ENCODE results near the gene PREX1.
"Not testable (repeated sequence)": the region's sequence is repeated elsewhere in the genome, so short reads cannot be mapped to it uniquely, and the experiment has no call there.

Gene PREX1

DNA sequence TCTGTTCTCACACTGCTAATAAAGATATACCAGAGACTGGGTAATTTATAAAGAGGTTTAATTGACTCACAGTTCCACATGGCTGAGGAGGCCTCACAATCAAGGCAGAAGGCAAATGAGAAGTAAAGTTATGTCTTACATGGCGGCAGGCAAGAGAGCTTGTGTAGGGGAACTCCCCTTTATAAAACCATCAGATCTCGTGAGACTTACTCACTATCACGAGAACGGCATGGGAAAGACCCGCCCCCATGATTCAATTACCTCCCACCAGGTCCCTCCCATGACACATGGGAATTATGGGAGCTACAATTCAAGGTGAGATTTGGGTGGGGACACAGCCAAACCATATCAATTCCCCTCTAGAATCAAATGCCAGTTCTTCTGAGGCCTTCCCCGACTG is 71.0 kb downstream of the PREX1 start:
- DNase-seq (ENCODE audit: low spot score); H3K9me3 Mint-ChIP-seq; H3K27me3 Mint-ChIP-seq (ENCODE audit: low read depth); H3K4me3 Mint-ChIP-seq: not testable (repeated sequence)
- H3K4me1 Mint-ChIP-seq (ENCODE audit: low read depth) = peaks cover 56% of the 10 kb centered on the region
- H3K27ac Mint-ChIP-seq = peak overlapping the region; percentile 38
- H3K36me3 Mint-ChIP-seq (ENCODE audit: low read depth) = peaks cover 54% of the 10 kb centered on the region

DNA sequence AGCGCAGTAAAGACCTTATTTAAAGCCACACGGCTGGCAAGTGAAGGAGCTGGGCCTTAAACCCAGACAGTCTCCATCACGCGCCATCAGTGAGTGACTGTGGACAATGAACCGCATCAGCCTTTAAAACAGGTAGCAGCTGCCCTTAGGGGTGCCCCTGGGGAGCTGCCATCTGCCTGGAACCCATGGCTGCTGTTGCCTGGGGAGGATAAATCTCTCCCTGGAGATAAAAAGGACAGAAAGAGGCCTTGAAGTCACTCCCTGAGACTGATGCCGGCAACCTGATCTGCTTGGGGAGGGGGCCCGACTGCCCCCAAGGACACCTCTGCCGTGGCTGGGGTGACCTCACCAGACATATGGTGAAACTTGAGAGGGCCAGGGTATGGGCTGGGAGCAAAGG is 73.5 kb downstream of the PREX1 start:
- H3K27ac Mint-ChIP-seq = no peak overlapping the region
- H3K4me1 Mint-ChIP-seq (ENCODE audit: low read depth) = peaks cover 49% of the 10 kb centered on the region
- no peak for DNase-seq (ENCODE audit: low spot score)
- H3K36me3 Mint-ChIP-seq (ENCODE audit: low read depth) = peaks cover 54% of the 10 kb centered on the region
- peaks cover 8% of the 10 kb centered on the region for H3K9me3 Mint-ChIP-seq
- H3K4me3 Mint-ChIP-seq = no peak overlapping the region
- H3K27me3 Mint-ChIP-seq (ENCODE audit: low read depth) = no peaks in the 10 kb centered on the region

DNA sequence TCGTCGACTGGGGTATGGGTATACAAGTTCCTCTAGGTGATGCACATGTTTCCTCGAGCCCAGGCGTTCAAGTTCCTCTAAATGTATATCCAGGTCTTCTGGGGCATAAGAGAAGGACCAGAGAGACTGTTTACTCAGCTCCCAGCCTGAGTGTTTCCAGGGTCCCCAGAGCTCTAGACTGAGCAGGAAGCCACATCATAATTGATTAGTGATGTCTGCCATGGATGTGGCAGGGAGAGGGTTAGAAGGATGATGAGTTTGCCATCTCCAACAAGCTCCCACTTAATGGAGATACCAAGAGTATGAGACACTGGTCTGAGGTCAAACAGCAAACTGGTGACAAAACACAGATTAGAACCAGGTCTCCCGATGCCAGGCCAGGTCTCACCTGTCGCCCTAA is 74.8 kb downstream of the PREX1 start:
- Mint-ChIP-seq H3K4me1 (ENCODE audit: low read depth) (peaks cover 50% of the 10 kb centered on the region), H3K4me3 (no peak overlapping the region), H3K27ac (peak overlapping the region; percentile 4), H3K27me3 (ENCODE audit: low read depth) (no peaks in the 10 kb centered on the region), H3K9me3 (peaks cover 8% of the 10 kb centered on the region), H3K36me3 (ENCODE audit: low read depth) (peaks cover 49% of the 10 kb centered on the region)
- no peak for DNase-seq (ENCODE audit: low spot score)

DNA sequence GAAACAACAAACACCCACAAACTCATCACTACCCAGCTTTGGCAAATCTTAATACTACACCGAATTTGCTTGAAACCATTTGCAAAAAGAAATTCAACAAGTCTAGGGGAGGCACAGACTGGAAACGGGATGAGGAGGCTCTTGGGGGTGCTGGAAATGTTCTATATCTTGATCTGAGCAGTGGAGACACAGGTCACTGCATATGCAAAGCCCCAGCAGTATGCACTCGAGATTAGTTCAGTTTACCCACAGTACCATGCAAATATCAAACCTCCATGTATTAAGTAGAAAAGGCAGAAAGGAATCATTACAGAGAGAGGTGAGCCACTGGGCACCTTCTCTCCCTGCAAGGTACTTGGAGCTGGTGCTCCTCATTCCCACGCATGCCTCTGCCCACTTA is 75.9 kb downstream of the PREX1 start:
- Mint-ChIP-seq H3K27me3 (ENCODE audit: low read depth) (no peaks in the 10 kb centered on the region), H3K9me3 (peaks cover 8% of the 10 kb centered on the region)

DNA sequence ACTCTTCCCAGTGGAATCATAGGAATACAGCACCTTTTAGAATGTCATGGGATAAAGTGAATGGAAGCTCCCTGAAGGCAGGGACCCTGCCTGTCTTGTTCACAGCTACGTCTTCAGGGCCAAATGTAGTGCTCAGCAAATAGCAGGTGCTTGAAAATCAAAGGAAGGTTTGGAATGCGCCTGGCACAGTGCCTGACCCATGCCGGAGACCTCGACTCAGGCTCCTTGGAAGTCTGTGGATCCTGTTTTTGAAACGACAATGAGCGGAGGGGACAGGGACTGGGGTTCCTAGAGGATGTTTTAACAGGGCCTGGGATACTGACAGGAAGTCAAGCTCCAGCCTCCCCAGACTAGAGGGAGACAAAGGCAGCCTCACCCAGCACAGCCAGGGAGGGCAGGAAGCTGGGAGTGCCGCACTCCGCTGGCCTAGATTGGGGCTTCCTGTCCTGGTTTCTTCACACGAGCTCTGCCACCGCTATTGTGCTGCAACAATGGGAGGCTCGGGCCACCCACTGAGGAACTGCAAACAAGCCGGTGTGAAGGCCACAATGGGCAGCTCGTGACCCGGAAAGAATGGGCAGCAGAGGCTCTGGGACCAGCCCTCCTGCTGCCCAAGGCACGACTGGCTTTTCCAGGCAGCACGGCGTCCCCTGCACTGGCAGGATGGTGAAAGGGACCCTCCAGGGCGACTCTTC is 76.7 kb downstream of the PREX1 start:
- Mint-ChIP-seq H3K27me3 (ENCODE audit: low read depth) (no peaks in the 10 kb centered on the region), H3K36me3 (ENCODE audit: low read depth) (peaks cover 35% of the 10 kb centered on the region), H3K9me3 (peaks cover 8% of the 10 kb centered on the region), H3K4me3 (peak overlapping the region; percentile 47), H3K4me1 (ENCODE audit: low read depth) (peaks cover 42% of the 10 kb centered on the region), H3K27ac (peak overlapping the region; percentile 47)
- DNase-seq (ENCODE audit: low spot score) = no peak

More for the DNA sequence above, 75.9 kb downstream of the PREX1 start:
- peak overlapping the region; percentile 59 for H3K27ac Mint-ChIP-seq
- peaks cover 44% of the 10 kb centered on the region for H3K4me1 Mint-ChIP-seq (ENCODE audit: low read depth)
- DNase-seq (ENCODE audit: low spot score) = no peak
- H3K4me3 Mint-ChIP-seq = peak overlapping the region; percentile 47
- H3K36me3 Mint-ChIP-seq (ENCODE audit: low read depth) = peaks cover 40% of the 10 kb centered on the region

DNA sequence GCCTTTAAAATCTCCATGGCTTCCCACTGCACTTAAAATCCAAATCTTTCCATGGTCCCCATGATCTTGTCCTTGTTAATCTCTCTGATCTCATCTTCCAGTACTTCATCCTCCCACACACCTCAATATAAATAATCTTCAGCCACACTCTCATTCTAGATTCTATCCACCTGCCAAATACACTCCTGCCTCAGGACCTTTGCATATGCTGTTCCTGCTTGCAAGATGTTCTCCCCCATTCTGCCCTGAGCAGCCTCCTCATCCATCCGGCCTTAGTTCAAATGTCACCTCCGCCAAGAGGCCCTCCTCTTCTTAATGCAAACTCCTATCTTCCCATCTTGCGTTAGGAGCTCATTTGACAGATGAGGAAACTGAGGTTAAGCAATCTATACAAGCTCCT is 77.4 kb downstream of the PREX1 start:
- DNase-seq (ENCODE audit: low spot score) = no peak
- no peaks in the 10 kb centered on the region for H3K27me3 Mint-ChIP-seq (ENCODE audit: low read depth)
- peaks cover 28% of the 10 kb centered on the region for H3K36me3 Mint-ChIP-seq (ENCODE audit: low read depth)
- H3K27ac Mint-ChIP-seq = peak overlapping the region; percentile 7
- no peak overlapping the region for H3K4me3 Mint-ChIP-seq
- peaks cover 5% of the 10 kb centered on the region for H3K9me3 Mint-ChIP-seq
- H3K4me1 Mint-ChIP-seq (ENCODE audit: low read depth) = peaks cover 42% of the 10 kb centered on the region

DNA sequence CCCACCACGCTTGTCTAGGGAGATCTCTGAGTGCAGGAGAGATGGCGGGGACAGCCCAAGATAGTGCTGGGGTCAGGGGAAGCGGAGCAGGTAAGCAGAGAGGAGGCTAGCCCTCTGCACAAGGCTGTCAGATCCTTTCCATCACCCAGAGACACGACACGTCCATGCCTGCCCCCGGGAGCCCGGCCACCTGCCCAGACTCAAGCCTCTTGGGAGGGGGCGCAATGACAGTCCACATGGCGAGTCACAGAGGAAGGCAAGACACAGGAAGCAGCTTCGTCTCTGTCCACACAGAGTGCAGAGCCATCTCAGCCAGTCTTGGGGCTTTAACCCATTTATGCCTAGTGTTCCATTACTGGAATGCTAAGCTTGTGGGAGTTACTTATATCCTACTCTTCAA is 78.4 kb downstream of the PREX1 start:
- H3K4me1 Mint-ChIP-seq (ENCODE audit: low read depth) = peaks cover 42% of the 10 kb centered on the region
- no peak overlapping the region for H3K4me3 Mint-ChIP-seq
- no peaks in the 10 kb centered on the region for H3K27me3 Mint-ChIP-seq (ENCODE audit: low read depth)
- no peak for DNase-seq (ENCODE audit: low spot score)
- H3K9me3 Mint-ChIP-seq = no peaks in the 10 kb centered on the region
- peaks cover 24% of the 10 kb centered on the region for H3K36me3 Mint-ChIP-seq (ENCODE audit: low read depth)
- peak overlapping the region; percentile 43 for H3K27ac Mint-ChIP-seq

DNA sequence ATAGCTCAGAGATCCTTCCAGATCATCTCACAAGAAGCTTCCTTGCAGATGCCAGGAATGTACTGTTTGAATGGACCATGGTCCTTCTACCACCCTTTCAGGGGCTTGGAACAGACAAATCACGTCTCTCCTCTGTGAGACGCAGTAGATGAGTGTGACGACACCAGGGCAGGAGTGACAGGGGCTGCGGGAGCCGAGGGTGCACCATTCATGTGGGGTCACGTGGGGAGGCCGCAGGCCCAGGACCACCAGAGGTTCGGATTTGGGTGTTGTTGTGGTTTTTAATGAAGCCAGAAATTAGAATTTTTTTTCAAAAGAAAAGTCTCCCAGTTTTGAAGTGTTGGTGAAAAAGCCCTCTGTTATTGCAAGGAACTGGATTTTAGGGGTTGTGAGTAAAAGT is 79.2 kb downstream of the PREX1 start:
- Mint-ChIP-seq H3K27ac (peak overlapping the region; percentile 65), H3K36me3 (ENCODE audit: low read depth) (peaks cover 24% of the 10 kb centered on the region), H3K4me3 (no peak overlapping the region), H3K9me3 (no peaks in the 10 kb centered on the region), H3K27me3 (ENCODE audit: low read depth) (no peaks in the 10 kb centered on the region), H3K4me1 (ENCODE audit: low read depth) (peaks cover 38% of the 10 kb centered on the region)
- DNase-seq (ENCODE audit: low spot score) = no peak

DNA sequence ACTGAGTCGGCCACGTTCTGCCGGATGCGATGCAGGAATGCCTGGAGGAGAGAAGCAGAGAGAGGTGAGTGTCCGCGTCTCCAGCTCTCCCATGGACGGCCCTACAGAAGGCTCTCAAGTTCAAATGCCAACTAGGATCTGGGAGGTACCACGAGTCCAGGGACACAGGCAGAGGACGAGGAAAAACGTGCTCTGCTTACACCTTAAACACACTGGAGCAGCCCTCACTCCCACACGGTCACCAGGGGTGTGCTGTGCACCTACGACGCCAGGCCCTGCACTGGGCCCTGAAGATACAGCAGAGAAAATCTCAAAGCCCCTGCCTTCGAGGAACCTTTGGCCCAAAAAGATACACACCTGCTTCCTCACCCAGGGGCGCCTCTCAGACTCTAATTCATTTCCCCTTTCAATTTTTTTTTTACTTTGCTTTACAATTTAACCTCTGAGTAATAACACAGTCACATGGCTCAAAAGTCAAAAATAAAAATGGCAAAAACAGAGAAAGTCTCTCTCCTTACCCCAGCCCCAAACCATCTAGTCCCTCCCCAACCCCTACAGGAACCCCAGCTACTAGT is 79.9 kb downstream of the PREX1 start:
- H3K9me3 Mint-ChIP-seq = no peaks in the 10 kb centered on the region
- no peaks in the 10 kb centered on the region for H3K27me3 Mint-ChIP-seq (ENCODE audit: low read depth)
- H3K36me3 Mint-ChIP-seq (ENCODE audit: low read depth) = peaks cover 24% of the 10 kb centered on the region
- peaks cover 37% of the 10 kb centered on the region for H3K4me1 Mint-ChIP-seq (ENCODE audit: low read depth)
- no peak overlapping the region for H3K4me3 Mint-ChIP-seq
- no peak overlapping the region for H3K27ac Mint-ChIP-seq
- no peak for DNase-seq (ENCODE audit: low spot score)

DNA sequence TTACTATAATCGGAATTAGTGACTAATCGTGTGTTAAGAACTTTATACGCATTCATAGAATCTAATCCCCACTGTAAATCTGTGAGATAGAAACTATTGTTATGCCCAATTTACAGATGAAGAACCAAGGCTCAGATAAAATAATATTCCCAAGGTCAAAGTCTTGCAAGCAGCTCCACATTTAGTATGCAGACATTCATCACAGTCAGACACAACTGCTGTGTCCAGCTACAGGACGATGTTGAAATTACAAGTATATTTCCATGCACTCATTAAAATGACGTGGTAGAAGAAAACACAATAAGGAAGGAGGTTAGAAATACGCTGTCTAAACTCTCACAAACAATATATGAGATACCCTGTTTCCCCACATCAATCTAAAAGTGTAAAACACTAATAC is 82.5 kb downstream of the PREX1 start:
- no peaks in the 10 kb centered on the region for H3K27me3 Mint-ChIP-seq (ENCODE audit: low read depth)
- H3K9me3 Mint-ChIP-seq = no peaks in the 10 kb centered on the region
- peak overlapping the region; percentile 8 for H3K27ac Mint-ChIP-seq
- no peak overlapping the region for H3K4me3 Mint-ChIP-seq
- H3K4me1 Mint-ChIP-seq (ENCODE audit: low read depth) = peaks cover 18% of the 10 kb centered on the region
- H3K36me3 Mint-ChIP-seq (ENCODE audit: low read depth) = peaks cover 15% of the 10 kb centered on the region
- no peak for DNase-seq (ENCODE audit: low spot score)

DNA sequence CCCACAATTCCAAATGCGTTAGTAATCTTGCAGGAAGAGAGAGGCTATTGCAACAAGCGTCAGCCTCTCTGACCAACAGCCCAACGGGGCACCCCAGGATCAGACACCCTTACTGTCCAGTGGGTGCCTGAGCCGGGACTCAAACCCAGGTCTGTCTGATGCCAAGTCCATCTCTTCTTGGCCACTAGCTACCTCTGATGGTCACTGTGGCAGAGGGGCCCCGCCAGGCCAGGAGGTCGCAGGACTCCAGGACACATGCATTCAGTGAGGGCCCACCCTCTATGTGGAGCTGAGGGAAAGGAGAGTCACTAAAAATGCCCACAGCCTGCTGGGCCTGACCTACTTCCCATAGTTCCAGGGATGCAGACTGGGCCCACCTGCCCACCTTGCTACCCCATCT is 83.3 kb downstream of the PREX1 start:
- no peaks in the 10 kb centered on the region for H3K27me3 Mint-ChIP-seq (ENCODE audit: low read depth)
- no peak for DNase-seq (ENCODE audit: low spot score)
- H3K4me1 Mint-ChIP-seq (ENCODE audit: low read depth) = peaks cover 19% of the 10 kb centered on the region
- H3K4me3 Mint-ChIP-seq = no peak overlapping the region
- H3K36me3 Mint-ChIP-seq (ENCODE audit: low read depth) = peaks cover 20% of the 10 kb centered on the region
- no peak overlapping the region for H3K27ac Mint-ChIP-seq
- no peaks in the 10 kb centered on the region for H3K9me3 Mint-ChIP-seq

DNA sequence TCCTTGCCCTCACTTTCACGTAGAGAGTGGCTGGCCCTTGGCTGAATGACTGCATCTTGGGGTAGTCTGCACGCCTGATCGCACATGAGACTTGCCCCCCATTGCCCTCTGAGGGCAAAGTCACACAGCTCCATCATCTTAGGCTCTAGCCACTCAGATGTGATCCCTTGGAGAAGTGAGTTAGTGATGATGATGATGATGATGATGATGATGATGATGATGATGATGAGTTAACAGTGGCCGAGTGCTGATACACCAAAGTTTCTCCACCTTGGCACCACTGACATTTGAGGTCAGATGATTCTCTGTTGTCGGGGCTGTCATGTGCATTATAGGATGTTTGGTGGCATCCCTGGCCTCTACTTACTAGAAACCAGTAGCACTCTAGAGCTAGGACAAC is 84.0 kb downstream of the PREX1 start:
- Mint-ChIP-seq H3K4me1 (ENCODE audit: low read depth) (peaks cover 22% of the 10 kb centered on the region), H3K27me3 (ENCODE audit: low read depth) (no peaks in the 10 kb centered on the region), H3K36me3 (ENCODE audit: low read depth) (peaks cover 20% of the 10 kb centered on the region), H3K4me3 (no peak overlapping the region), H3K27ac (no peak overlapping the region), H3K9me3 (no peaks in the 10 kb centered on the region)
- no peak for DNase-seq (ENCODE audit: low spot score)

DNA sequence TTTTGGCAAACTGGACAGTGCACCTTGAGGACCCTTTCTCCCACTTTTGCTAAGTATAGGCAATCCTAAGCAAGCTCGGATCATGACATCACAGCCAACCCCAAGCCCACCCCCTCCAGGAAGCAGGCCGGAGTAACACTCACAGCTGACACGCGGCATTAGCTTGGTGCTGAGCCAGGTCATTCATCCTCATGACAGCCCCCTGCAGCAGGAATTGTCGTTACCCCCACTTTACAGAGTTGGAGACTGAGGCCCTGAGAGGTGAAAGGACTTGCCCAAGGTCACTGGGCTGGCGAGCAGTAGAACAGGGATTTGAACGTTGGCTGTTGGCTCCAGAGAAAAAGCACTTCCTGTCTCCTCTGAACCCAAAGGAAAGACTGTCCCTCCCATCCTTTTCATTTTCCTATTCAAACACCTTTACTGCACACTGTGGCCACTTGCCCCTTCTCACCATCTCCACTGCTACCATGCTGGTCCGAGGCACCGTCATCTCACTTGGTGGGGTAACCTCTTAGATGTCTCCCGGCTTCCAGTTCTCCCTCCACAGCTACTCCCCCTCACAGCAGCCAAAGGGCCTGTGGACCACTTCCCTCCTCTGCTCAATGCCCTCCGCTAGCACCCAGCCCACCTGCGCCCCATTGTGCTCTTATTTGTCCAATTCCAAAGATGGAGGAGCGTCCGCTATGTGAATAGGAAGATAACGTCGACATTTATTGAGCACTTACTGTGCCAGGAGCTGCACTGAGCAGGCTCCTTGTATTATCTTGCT is 84.7 kb downstream of the PREX1 start:
- H3K27ac Mint-ChIP-seq = peak overlapping the region; percentile 56

DNA sequence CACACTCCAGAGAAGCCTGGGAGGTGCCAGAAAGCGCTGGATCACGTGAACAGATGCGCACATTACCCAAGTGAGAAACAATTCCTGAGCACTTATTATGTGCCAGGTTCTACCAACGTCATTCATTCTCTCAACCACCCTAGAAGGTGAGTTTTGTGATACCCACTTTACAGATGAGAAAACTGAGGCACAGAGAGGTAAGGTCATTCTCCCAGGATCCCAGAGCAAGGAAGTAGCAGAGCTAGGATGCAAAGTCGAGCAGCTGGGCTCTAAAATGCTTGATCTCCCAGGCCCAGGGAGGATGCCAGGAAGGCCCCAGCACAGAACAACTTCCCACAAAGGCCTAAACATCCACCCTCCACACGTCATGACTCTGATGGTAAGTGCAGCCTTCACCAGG is 85.6 kb downstream of the PREX1 start:
- Mint-ChIP-seq H3K36me3 (ENCODE audit: low read depth) (peaks cover 23% of the 10 kb centered on the region), H3K27ac (no peak overlapping the region), H3K9me3 (no peaks in the 10 kb centered on the region), H3K4me3 (no peak overlapping the region), H3K4me1 (ENCODE audit: low read depth) (peaks cover 32% of the 10 kb centered on the region), H3K27me3 (ENCODE audit: low read depth) (no peaks in the 10 kb centered on the region)
- DNase-seq (ENCODE audit: low spot score) = no peak

More for the DNA sequence above, 84.7 kb downstream of the PREX1 start:
- H3K4me1 Mint-ChIP-seq (ENCODE audit: low read depth) = peaks cover 24% of the 10 kb centered on the region
- no peaks in the 10 kb centered on the region for H3K9me3 Mint-ChIP-seq
- H3K36me3 Mint-ChIP-seq (ENCODE audit: low read depth) = peaks cover 20% of the 10 kb centered on the region
- no peak overlapping the region for H3K4me3 Mint-ChIP-seq
- DNase-seq (ENCODE audit: low spot score) = no peak
- H3K27me3 Mint-ChIP-seq (ENCODE audit: low read depth) = no peaks in the 10 kb centered on the region
